Measurements from ENCODE around the gene RARG.

GRCh38 chr12:53161119-53161911 lies 70.7 kb downstream of the RARG start:
- no peak for TF ChIP-seq POLR2A (IDR thresholded peaks at IDR 0.05; ENCODE audit: low read depth, low read length)
- no peak for TF ChIP-seq CTCF (IDR thresholded peaks at IDR 0.05; ENCODE audit: extremely low read depth in 1 of 2, insufficient read depth in 1 of 2, low read depth in 1 of 2, low read length in 2 of 2)
